ENCODE data around the gene ABHD16B. TPM values are rescaled to one million over a fixed set of nuclear protein-coding genes. Genes with fewer than 3 reads are reported as not detected.

Gene ABHD16B
- total and polyA plus RNA-seq, 2 of the 13 experiments (the other 11 are each of a cell fraction or from before 2014, with no cell fraction given), result not detected

DNA sequence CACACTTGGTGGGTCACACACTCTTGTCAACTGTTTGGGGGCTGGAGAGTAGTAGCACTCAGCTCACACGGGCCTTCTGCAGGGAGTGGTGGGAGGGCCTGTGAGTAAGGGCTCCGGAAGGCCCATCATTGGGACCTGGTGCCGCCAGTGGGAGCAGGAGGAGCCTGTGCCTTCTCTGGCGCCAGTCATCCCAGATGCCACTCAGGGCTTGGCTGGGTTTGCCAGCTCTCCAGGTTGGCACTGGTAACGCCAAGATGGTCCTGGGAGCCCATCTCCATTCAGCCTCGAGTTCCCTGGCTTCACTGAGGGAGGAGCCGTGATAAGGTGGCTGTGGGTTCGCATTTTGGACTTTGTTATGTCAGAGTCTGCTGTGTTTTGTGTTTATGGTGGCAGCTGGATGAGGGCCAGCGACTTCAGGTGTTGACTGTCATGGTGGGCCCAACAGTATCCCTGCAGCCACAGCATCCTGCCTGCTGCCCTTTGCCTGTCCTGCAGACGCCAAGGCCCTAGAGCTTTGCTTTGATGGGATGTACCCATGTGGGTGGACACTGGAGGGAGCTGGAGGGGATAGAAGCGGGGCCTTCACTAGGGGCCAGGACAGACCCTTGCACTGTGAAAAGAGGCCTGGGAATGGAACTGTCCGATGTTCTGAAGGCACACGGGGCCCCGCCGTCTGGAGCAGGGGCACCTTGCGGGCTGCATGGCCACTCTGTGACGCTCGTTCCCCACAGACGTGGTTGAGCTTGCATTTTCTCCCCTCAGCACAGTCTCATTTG, 20.3 kb downstream of the ABHD16B start (continued):
- TF ChIP-seq PRMT3 (CRISPR knock-in tag; IDR thresholded peaks at IDR 0.05; ENCODE audit: borderline replicate concordance, low read depth), result no peak
- no peak for TF ChIP-seq ZNF367 (CRISPR knock-in tag; IDR thresholded peaks at IDR 0.05; ENCODE audit: borderline replicate concordance)
- 0 out of 2 replicates have a peak, but pooled peaks have one; percentile 18 for TF ChIP-seq KDM5B (CRISPR knock-in tag; IDR thresholded peaks at IDR 0.05; ENCODE audit: borderline replicate concordance)
- TF ChIP-seq ATF7 (IDR thresholded peaks at IDR 0.05), result no peak
- TF ChIP-seq ATF7 (CRISPR knock-in tag; IDR thresholded peaks at IDR 0.05), result no peak
- no peak for TF ChIP-seq IKZF1 (IDR thresholded peaks at IDR 0.05)
- TF ChIP-seq ELF1 (CRISPR knock-in tag; IDR thresholded peaks at IDR 0.05), result no peak
- TF ChIP-seq, protein P1, sequence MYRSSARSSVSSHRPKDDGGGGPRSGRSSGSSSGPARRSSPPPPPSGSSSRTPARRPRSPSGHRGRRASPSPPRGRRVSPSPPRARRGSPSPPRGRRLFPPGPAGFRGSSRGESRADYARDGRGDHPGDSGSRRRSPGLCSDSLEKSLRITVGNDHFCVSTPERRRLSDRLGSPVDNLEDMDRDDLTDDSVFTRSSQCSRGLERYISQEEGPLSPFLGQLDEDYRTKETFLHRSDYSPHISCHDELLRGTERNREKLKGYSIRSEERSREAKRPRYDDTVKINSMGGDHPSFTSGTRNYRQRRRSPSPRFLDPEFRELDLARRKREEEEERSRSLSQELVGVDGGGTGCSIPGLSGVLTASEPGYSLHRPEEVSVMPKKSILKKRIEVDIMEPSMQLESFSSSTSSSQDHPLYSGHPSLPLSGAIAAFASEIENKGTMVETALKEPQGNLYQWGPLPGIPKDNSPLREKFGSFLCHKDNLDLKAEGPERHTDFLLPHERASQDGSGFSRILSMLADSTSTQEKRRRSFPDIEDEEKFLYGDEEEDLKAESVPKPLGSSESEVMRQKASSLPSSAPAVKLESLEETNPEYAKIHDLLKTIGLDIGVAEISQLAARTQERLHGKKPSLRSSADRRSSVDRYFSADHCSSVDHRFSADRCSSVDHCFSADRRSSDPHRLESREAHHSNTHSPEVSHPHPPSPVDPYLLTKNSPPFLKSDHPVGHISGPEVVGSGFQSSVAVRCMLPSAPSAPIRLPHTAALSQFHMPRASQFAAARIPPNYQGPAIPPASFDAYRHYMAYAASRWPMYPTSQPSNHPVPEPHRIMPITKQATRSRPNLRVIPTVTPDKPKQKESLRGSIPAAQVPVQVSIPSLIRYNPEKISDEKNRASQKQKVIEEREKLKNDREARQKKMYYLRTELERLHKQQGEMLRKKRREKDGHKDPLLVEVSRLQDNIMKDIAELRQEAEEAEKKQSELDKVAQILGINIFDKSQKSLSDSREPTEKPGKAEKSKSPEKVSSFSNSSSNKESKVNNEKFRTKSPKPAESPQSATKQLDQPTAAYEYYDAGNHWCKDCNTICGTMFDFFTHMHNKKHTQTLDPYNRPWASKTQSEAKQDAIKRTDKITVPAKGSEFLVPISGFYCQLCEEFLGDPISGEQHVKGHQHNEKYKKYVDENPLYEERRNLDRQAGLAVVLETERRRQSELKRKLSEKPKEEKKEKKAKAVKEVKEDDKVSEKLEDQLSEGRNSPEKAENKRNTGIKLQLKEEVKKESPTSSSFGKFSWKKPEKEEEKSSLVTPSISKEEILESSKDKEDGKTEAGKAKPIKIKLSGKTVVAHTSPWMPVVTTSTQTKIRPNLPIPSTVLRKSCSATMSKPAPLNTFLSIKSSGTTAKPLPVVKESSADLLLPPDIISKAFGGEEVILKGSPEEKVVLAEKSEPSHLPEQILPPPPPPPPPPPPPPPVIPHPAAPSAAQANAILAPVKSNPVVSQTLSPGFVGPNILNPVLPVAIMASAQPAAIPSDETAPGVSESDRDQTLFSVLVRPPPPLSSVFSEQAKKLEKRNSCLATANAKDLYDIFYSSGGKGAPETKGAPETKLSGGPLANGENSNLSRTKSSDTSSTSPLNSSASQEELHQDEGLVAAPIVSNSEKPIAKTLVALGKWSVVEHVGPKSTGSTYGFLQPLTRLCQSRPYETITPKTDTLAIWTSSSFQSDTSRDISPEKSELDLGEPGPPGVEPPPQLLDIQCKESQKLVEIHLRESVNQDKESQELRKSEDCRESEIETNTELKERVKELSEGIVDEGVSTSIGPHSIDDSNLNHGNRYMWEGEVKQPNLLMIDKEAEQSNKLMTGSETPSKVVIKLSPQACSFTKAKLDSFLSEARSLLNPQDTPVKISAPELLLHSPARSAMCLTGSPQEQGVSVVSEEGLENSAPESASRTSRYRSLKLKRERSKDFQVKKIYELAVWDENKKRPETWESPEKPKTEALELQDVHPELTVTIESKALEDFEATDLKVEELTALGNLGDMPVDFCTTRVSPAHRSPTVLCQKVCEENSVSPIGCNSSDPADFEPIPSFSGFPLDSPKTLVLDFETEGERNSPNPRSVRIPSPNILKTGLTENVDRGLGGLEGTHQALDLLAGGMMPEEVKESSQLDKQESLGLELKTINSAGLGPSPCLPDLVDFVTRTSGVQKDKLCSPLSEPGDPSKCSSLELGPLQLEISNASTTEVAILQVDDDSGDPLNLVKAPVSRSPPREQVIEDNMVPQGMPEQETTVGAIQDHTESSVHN (CRISPR knock-in tag; IDR thresholded peaks at IDR 0.05), result no peak
- no peak for TF ChIP-seq ZNF619 (CRISPR knock-in tag; IDR thresholded peaks at IDR 0.05)
- no peak for TF ChIP-seq PHF5A (CRISPR knock-in tag; IDR thresholded peaks at IDR 0.05; ENCODE audit: low read depth, unreplicated experiment)
- no peak for TF ChIP-seq ZNF530 (CRISPR knock-in tag; IDR thresholded peaks at IDR 0.05; ENCODE audit: low read depth)
- TF ChIP-seq ATF4 (CRISPR knock-in tag; IDR thresholded peaks at IDR 0.05), result no peak
- TF ChIP-seq ZNF816 (CRISPR knock-in tag; IDR thresholded peaks at IDR 0.05; ENCODE audit: borderline replicate concordance), result no peak
- TF ChIP-seq, protein P2, sequence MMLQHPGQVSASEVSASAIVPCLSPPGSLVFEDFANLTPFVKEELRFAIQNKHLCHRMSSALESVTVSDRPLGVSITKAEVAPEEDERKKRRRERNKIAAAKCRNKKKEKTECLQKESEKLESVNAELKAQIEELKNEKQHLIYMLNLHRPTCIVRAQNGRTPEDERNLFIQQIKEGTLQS (CRISPR knock-in tag; IDR thresholded peaks at IDR 0.05), result no peak
- no peak for TF ChIP-seq GMEB1 (CRISPR knock-in tag; IDR thresholded peaks at IDR 0.05; ENCODE audit: borderline replicate concordance)
- no peak for TF ChIP-seq MED8 (CRISPR knock-in tag; IDR thresholded peaks at IDR 0.05; ENCODE audit: insufficient replicate concordance)
- TF ChIP-seq ZNF10 (CRISPR knock-in tag; IDR thresholded peaks at IDR 0.05; ENCODE audit: borderline replicate concordance, low read depth), result no peak
- TF ChIP-seq FOXC1 (CRISPR knock-in tag; IDR thresholded peaks at IDR 0.05; ENCODE audit: borderline replicate concordance), result no peak

Measured in HepG2 (cell line).